H1 (cell line): ENCODE measurements around the gene LEUTX. TPM values are rescaled to one million over a fixed set of nuclear protein-coding genes. Genes with fewer than 3 reads are reported as not detected.
"Not testable (repeated sequence)": the region's sequence is repeated elsewhere in the genome, so short reads cannot be mapped to it uniquely, and the experiment has no call there.

ENCODE experiments used
- CTCF ChIA-PET: fragments of 300-600 bp; sonication (Branson Sonifier 250); formaldehyde crosslinking; loops from one replicate; lab custom pipeline; 2021; ENCODE audit not compliant: partially characterized antibody; lab: Charles Lee
- POLR2A ChIA-PET: fragments of 300-600 bp; sonication (Branson Sonifier 250); formaldehyde crosslinking; loops from one replicate; lab custom pipeline; 2021; ENCODE audit warnings: inconsistent platforms; ENCODE audit not compliant: partially characterized antibody; lab: Charles Lee
- DNase-seq, 2 experiments: peaks; one replicate each; pipeline versions ENCODE4 v3.0.0 to v3.0.0-alpha.2; 2010 to 2022; ENCODE audit warnings: low spot score in 2 of 2, low read depth in 1 of 2, mixed read lengths in 1 of 2
- FAIRE-seq: peaks from 2 replicates; lab custom pipeline; 2011; peaks lifted over from hg19 to GRCh38; lab: Jason Lieb, UNC
- H2AFZ ChIP-seq: 2 replicates; pipeline ENCODE4 v1.8.1; 2012; ENCODE audit warnings: low read length, inconsistent platforms
- H2AK5ac ChIP-seq: 2 replicates; pipeline ENCODE4 v1.6.1; 2013; ENCODE audit warnings: low read depth, low read length
- H2BK120ac ChIP-seq: replicated peaks from 2 replicates; pipeline ENCODE3; 2013; ENCODE audit warnings: low read depth, low read length, inconsistent platforms
- H2BK12ac ChIP-seq: 2 replicates; pipeline ENCODE4 v1.6.1; 2013; ENCODE audit warnings: low read depth, low read length
- H2BK15ac ChIP-seq: 2 replicates; pipeline ENCODE4 v1.6.1; 2013; ENCODE audit warnings: low read length
- H2BK20ac ChIP-seq: 2 replicates; pipeline ENCODE4 v1.6.1; 2013; ENCODE audit warnings: low read length
- H2BK5ac ChIP-seq: 2 replicates; pipeline ENCODE4 v1.6.1; 2013; ENCODE audit warnings: low read depth, low read length
- H3K14ac ChIP-seq: 2 replicates; pipeline ENCODE4 v1.6.1; 2013; ENCODE audit warnings: inconsistent platforms; ENCODE audit not compliant: insufficient read length
- H3K18ac ChIP-seq: 2 replicates; pipeline ENCODE4 v1.6.1; 2013; ENCODE audit warnings: low read length; ENCODE audit errors: extremely low read depth
- H3K23ac ChIP-seq: 2 replicates; pipeline ENCODE4 v1.6.1; 2013; ENCODE audit warnings: inconsistent platforms; ENCODE audit not compliant: insufficient read length
- H3K23me2 ChIP-seq: 2 replicates; pipeline ENCODE4 v1.6.1; 2013; ENCODE audit warnings: low read depth, low read length
- H3K27ac ChIP-seq: 2 replicates; pipeline ENCODE4 v1.6.1; 2011; ENCODE audit warnings: low read depth, low read length, inconsistent platforms
- H3K27me3 ChIP-seq, 4 experiments: replicated peaks in 1 of 4; 1 replicate in 1 of 4; 2 replicates in 3 of 4; pipeline versions ENCODE4 v1.6.1 to v1.8.1; 2011 to 2013; ENCODE audit warnings: low read length in 3 of 4, mild to moderate bottlenecking in 3 of 4, inconsistent platforms in 2 of 4, mixed read lengths in 2 of 4, moderate library complexity in 1 of 4; ENCODE audit not compliant: control insufficient read depth in 3 of 4, insufficient read depth in 3 of 4; ENCODE audit errors: extremely low read depth in 1 of 4
- H3K36me3 ChIP-seq, 4 experiments: 2 replicates each; pipeline versions ENCODE4 v1.6.1 to v1.8.1; 2011 to 2013; ENCODE audit warnings: mild to moderate bottlenecking in 4 of 4, low read length in 3 of 4, moderate library complexity in 2 of 4, control low read depth in 1 of 4, inconsistent platforms in 1 of 4; ENCODE audit not compliant: insufficient read depth in 4 of 4, control insufficient read depth in 2 of 4
- H3K4ac ChIP-seq: replicated peaks from 2 replicates; pipeline ENCODE3; 2013; ENCODE audit warnings: low read length, low read depth, mixed read lengths, inconsistent platforms; ENCODE audit not compliant: insufficient read length
- H3K4me1 ChIP-seq, 4 experiments: replicated peaks in 1 of 4; 1 replicate in 1 of 4; 2 replicates in 3 of 4; pipeline versions ENCODE4 v1.6.1 to v1.8.1; 2011 to 2013; ENCODE audit warnings: low read length in 3 of 4, inconsistent platforms in 2 of 4, mixed read lengths in 1 of 4; ENCODE audit not compliant: insufficient read depth in 4 of 4, control insufficient read depth in 3 of 4
- H3K4me2 ChIP-seq, 2 experiments: 2 replicates each; pipeline versions ENCODE4 v1.6.1 to v1.8.1; 2011 to 2013; ENCODE audit warnings: low read depth in 2 of 2, low read length in 2 of 2, control low read depth in 1 of 2, inconsistent platforms in 1 of 2, mild to moderate bottlenecking in 1 of 2; ENCODE audit not compliant: insufficient read depth in 1 of 2
- H3K4me3 ChIP-seq, 4 experiments: fragments of 200-600, 300-600 bp in 1 of 4; sonication (generic), shearing (Covaris generic), sonication (Bioruptor Twin) in 1 of 4; 2 replicates each; pipeline versions ENCODE4 v1.5.1 to v1.8.1; 2011 to 2016; ENCODE audit warnings: low read length in 4 of 4, low read depth in 3 of 4, control low read depth in 2 of 4, inconsistent platforms in 2 of 4, mild to moderate bottlenecking in 2 of 4, mixed read lengths in 1 of 4, moderate library complexity in 1 of 4; ENCODE audit not compliant: insufficient read depth in 2 of 4; ENCODE audit errors: extremely low read depth in 1 of 4
- H3K56ac ChIP-seq: replicated peaks from 2 replicates; pipeline ENCODE3; 2013; ENCODE audit warnings: low read depth, mild to moderate bottlenecking, mixed read lengths, low read length, inconsistent platforms; ENCODE audit not compliant: insufficient read length
- H3K79me1 ChIP-seq: 2 replicates; pipeline ENCODE4 v1.6.1; 2013; ENCODE audit warnings: low read depth, low read length, control low read depth
- H3K79me2 ChIP-seq, 2 experiments: 2 replicates each; pipeline versions ENCODE4 v1.6.1 to v1.8.1; 2012 to 2013; ENCODE audit warnings: low read length in 2 of 2, mild to moderate bottlenecking in 2 of 2, inconsistent platforms in 1 of 2; ENCODE audit not compliant: insufficient read depth in 2 of 2, control insufficient read depth in 1 of 2
- H3K9ac ChIP-seq, 4 experiments: replicated peaks in 1 of 4; 1 replicate in 1 of 4; 2 replicates in 3 of 4; pipeline versions ENCODE4 v1.6.1 to v1.8.1; 2011 to 2013; ENCODE audit warnings: low read depth in 3 of 4, low read length in 3 of 4, control low read depth in 2 of 4, mild to moderate bottlenecking in 2 of 4, moderate library complexity in 2 of 4, inconsistent platforms in 1 of 4; ENCODE audit errors: extremely low read depth in 1 of 4
- H3K9me3 ChIP-seq, 2 experiments: 2 replicates each; pipeline versions ENCODE4 v1.6.1 to v1.8.1; 2012 to 2013; ENCODE audit warnings: mild to moderate bottlenecking in 2 of 2, moderate library complexity in 2 of 2, control low read depth in 1 of 2, inconsistent platforms in 1 of 2, low read depth in 1 of 2, low read length in 1 of 2, mixed read lengths in 1 of 2; ENCODE audit not compliant: insufficient read depth in 2 of 2
- H4K20me1 ChIP-seq, 2 experiments: replicated peaks in 1 of 2; 2 replicates each; pipeline versions ENCODE3 to v1.8.1; 2011 to 2013; ENCODE audit warnings: inconsistent platforms in 2 of 2, low read length in 2 of 2, mild to moderate bottlenecking in 1 of 2; ENCODE audit not compliant: insufficient read depth in 2 of 2, control insufficient read depth in 1 of 2
- H4K5ac ChIP-seq: 2 replicates; pipeline ENCODE4 v1.6.1; 2013; ENCODE audit warnings: low read length, low read depth, mixed read lengths, inconsistent platforms; ENCODE audit not compliant: insufficient read length
- H4K8ac ChIP-seq: 2 replicates; pipeline ENCODE4 v1.8.0; 2013; ENCODE audit warnings: mild to moderate bottlenecking, moderate library complexity, low read length, inconsistent platforms; ENCODE audit not compliant: insufficient read depth; ENCODE audit errors: extremely low read depth
- H4K91ac ChIP-seq: replicated peaks from 2 replicates; pipeline ENCODE3; 2013; ENCODE audit warnings: low read length, mixed read lengths, inconsistent platforms; ENCODE audit not compliant: insufficient read length
- WGBS, 2 experiments: shearing (Covaris generic) in 1 of 2; methylation state at CpG; one replicate each; pipeline versions ENCODE4 v1.1.6 to v1.1.7; 2013 to 2015; ENCODE audit warnings: low lambda C conversion rate in 2 of 2, mixed read lengths in 2 of 2, inconsistent platforms in 1 of 2, low coverage in 1 of 2, missing lambda C conversion rate in 1 of 2; ENCODE audit not compliant: insufficient replicate concordance in 2 of 2, insufficient coverage in 1 of 2, insufficient read length in 1 of 2; ENCODE audit errors: extremely low coverage in 1 of 2, missing lambda C conversion rate in 1 of 2; 5-methylcytosine and 5-hydroxymethylcytosine counted together
- polyA plus RNA-seq, 7 experiments: library from polyadenylated mRNA; depleted of rRNA in 3 of 7; stranded (reverse) in 5 of 7; unstranded in 2 of 7; fragments of >200 nt in 5 of 7; fragments of 200-250 nt in 2 of 7; gene quantifications; 1 replicate in 5 of 7; 2 replicates in 1 of 7; 4 replicates in 1 of 7; pipeline versions ENCODE4 v1.2.1 to v1.2.3, GENCODE V29; 2011 to 2013; ENCODE audit warnings: missing spikeins in 2 of 7, mixed read lengths in 2 of 7
- total RNA-seq: library from RNA; stranded (reverse); fragmentation: NEBNext Ultra II Directional; extraction: Animal tissue kit (Norgen Biotek cat#: 25700); gene quantifications from 2 replicates; pipeline ENCODE4 v1.2.1, GENCODE V29; 2021

Gene LEUTX
- total and polyA plus RNA-seq, 2 of the 8 experiments (the other 6 are each of a cell fraction or from before 2014, with no cell fraction given), result not detected

DNA sequence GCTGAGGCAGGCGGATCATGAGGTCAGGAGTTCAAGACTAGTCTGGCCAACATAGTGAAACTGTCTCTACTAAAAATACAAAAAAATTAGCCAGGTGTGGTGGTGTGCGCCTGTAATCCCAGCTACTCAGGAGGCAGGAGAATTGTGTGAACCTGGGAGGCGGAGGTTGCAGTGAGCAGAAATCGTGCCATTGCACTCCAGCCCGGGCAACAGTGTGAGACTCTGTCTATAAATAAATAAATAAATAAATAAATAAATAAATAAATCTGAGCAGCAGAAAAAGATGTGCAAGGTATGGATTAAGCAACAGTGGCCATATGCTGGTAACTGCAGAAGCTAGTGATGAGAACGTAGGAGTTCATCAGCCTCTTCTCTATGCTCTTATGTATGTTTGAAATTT, 35.5 kb downstream of the LEUTX start:
- H2BK15ac ChIP-seq, H3K36me3 ChIP-seq, H3K23ac ChIP-seq, H3K9me3 ChIP-seq, H2BK120ac ChIP-seq, H3K4me1 ChIP-seq, H3K56ac ChIP-seq, H2BK5ac ChIP-seq, H4K5ac ChIP-seq, H3K9ac ChIP-seq, H3K79me1 ChIP-seq, H3K79me2 ChIP-seq, H2AFZ ChIP-seq, H3K23me2 ChIP-seq, H4K20me1 ChIP-seq, H2BK20ac ChIP-seq, FAIRE-seq, H3K18ac ChIP-seq, H2BK12ac ChIP-seq, H4K91ac ChIP-seq, H3K27me3 ChIP-seq, H2AK5ac ChIP-seq, H3K4me3 ChIP-seq, H4K8ac ChIP-seq, H3K14ac ChIP-seq, DNase-seq, H3K27ac ChIP-seq, H3K4me2 ChIP-seq, H3K4ac ChIP-seq: not testable (repeated sequence)
- WGBS, 2 experiments, result 90% methylated on average over 6 of the region's 6 CpGs; no CpG with 5 or more reads in 1 of the 2 experiments
- POLR2A ChIA-PET, result interaction anchor here (1.2 kb wide), 1 partner anchor 19 kb away, joined by 3 read pairs; no protein-coding TSS in a partner anchor
- CTCF ChIA-PET, result interaction anchor here (0.7 to 2.0 kb wide), 3 partner anchors 21 to 29 kb away, joined by 3 to 6 read pairs (median 4); no protein-coding TSS in a partner anchor
